GM19099 (cell line): ENCODE measurements around the gene FRMD4A.

Experiments used
- POLR2A ChIP-seq: IDR thresholded peaks from 3 replicates; pipeline ENCODE4 v1.6.1; 2011; ENCODE audit warnings: low read depth; ENCODE audit not compliant: insufficient read length; ENCODE audit errors: extremely low read depth

FRMD4A gene

DNA sequence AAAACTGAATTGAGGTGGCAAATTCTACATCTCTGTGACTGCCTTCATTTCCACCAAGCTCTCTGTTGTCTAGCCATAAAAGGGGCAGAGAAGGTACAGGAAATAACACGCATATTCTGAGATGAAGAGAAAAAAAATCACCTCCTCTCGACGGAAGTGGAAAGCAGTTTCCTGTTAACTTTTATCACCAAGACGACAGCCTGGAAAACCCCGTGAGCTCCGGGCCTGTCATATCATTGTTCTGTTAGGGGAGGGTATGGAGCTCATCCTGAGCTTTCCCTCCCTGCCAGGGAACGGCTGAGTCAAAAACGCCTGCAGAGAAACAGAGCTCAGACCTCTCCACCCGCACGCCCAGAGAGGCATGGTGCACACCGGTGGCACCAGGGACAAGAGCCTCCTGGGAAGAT lies 543.7 kb downstream of the FRMD4A start:
- TF ChIP-seq POLR2A, result peak; percentile 55

DNA sequence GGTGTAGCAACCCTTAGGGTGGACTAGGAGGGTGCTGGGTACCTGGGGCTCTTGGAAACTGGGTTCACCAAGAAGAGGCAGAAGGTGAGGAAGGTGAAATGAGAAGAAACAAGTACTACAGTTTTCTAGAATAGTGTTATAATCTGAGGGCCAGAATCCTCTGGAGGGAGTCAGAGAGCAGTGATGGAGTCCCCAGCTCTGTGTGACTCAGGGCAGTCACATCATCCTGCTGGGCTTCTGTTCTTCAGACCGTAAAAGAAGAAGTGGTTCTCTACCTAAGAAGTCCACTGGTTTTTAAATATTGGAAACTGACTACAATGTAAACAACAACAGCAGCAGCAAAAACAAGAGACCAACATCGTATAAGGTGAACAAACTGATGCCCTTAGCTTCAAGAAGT lies 546.7 kb downstream of the FRMD4A start:
- no peak for TF ChIP-seq POLR2A

DNA sequence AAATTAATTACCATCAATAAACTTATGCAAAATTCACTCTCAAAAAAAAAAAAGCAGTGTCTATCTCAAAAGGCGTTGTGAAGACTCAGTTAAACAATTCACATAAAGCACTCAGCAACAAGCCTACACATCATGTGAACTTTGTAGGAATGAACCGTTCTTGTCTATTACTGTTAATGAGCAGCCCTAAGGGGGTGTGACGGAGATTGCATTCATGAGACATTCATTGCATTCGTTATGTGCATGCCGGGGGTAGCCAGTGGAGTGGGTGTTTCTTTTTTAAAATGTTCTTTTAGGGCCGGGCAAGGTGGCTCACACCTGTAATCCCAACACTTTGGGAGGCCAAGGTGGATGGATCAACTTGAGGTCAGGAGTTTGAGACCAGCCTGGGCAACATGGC lies 551.0 kb downstream of the FRMD4A start:
- no peak for TF ChIP-seq POLR2A

DNA sequence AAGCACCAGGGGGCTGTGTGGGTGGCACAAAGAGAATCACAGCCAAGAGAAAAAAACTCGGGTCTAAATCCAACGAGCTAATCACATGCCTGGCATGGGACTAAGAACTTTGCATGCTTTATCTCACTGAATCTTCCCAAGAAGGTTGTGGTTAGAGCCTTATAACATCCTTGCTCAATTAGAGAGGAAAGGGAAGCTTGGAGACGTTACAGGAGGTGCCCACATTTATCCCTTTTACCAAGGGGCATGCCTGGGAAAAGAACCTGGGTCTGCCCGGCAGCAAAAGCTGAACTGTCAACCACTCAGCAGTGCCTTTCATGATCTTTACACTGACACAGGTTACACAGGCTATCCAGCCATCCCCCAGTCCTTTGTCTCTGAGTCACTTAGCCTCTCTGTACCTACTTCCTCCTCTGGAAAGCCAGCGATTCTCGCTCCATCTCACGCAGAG lies 553.8 kb downstream of the FRMD4A start:
- TF ChIP-seq POLR2A, result no peak

DNA sequence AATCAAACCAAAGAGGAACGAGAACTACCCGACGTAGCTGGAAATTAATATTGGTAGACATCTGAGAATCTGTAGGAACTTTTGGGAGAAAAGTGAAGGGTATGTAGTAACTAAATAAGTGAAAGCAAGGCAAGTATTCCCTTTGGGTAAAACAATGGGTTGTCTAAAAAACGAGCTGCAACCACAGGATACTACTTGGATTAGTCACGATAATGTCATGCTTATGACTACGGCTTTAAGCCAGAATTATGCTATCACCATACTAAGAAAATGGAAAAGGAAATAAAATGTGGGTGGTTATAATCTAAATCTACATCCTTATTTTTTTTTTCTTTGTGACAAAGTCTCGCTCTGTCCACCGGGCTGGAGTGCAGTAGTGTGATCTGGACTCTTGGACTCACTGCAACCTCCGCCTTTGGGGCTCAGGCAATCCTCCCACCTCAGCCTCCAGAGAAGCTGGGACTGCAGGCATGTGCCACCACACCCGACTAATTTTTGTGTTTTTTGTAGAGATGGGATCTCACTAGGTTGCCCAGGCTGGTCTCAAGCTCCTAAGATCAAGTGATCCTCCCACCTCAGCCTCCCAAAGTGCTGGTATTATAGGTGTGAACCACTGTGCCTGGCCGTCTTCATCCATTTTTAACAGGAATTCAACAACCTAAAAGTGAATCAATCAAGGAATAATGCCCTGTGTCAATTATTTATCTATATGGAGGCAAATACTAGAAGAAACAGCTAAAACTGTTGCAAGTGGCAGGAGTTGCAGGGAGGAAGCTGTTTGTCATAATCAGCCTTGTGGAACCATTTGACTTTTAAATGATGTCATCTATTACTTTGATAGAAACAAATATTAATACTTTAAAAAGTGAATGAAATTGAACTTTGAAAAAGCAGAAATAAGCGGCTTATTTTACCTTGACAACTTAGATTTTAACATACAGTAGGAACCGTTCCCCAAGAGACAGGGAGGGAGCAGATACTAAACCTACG lies 554.6 kb downstream of the FRMD4A start:
- TF ChIP-seq POLR2A, result no peak

DNA sequence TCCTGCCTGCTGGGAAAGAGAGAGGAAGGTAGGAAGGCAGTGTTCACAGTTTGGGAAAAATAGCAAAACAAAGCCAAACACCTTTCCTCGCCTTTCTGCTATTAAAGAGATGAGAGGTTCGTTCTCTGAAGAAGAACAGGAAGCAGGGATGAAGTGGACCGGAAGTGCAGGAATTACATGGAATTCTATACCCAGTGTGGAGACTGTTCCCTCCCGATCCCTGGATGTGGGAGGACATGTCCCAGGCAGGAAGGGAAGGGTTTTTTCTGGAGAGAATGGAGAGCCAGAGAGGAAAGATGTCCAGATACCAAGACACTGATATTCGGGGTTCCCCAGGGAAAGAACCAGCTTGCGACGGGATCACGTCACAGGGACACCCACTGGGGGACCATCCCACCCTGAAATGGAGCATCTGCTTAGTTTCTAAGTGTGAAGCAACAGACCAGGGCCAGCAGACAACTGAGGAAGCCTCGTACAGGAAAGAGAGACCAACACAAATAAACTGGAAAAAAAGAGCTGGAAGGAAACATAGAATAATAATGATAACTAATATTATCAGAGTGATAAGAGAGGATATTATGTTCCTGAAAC lies 556.3 kb downstream of the FRMD4A start:
- no peak for TF ChIP-seq POLR2A

DNA sequence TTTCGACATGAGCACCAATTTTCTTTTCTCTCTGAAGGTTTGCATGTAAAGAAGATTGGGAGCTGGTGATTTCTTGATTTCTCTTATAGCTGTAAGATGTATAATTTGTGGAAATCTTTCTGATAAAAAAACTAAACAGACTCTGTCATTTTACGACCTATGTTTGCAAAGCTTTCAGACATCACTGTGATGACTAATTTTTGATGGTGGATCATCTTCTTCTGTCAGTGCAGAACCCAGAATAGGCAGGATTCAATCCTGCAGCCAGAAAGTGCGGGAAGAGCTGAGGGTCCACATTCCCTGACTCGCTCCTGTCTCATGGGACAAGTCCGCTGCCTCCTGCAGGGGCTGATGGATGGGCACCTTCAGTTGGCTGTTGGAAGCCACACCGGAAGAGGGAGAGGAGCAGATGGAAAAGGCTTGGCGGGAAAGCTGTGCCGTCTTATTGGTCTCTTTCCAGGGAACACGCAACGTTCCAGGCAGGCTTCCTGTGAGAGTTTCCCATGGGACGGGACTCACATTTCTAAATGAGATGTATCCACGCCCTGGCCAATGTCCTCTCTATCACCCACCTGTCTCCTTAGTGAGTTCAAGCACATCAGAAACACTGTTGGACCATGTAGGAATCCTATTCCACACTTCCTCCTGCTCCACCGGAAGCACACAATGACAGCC lies 557.1 kb downstream of the FRMD4A start:
- TF ChIP-seq POLR2A, result no peak

DNA sequence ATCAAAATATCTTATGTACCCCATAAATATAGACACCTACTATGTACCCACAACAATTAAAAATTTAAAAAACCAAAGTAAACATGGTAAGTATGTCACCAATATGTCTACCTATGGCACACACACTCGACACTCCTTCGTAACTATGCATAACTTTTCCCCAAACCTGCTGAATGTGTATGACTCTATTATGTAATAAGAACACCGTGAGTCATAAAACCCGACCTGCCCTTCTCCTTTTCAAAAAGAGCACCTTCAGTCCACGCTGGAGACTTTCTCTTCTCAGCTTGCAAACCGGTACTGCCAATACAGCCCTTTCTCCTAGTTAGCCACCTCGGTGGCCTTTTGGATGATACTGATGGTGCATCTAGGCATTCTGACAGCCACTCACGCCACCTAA lies 557.7 kb downstream of the FRMD4A start:
- TF ChIP-seq POLR2A, result no peak

DNA sequence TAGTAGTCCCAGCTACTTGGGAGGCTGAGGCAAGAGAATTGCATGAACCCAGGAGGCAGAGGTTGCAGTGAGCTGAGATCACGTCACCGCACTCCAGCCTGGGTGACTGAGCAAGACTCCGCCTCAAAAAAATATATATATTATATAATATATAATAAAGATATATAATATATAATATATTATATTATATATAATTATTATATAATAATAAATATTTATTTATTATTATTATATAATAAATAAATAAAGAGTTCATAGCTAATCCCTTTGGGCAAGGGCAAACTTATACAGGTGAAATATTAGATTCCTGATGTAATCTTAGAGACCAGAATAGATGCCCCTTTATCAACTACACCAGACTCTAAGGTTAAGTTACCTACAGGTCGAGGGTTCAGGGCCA lies 558.7 kb downstream of the FRMD4A start:
- TF ChIP-seq POLR2A, result no peak

DNA sequence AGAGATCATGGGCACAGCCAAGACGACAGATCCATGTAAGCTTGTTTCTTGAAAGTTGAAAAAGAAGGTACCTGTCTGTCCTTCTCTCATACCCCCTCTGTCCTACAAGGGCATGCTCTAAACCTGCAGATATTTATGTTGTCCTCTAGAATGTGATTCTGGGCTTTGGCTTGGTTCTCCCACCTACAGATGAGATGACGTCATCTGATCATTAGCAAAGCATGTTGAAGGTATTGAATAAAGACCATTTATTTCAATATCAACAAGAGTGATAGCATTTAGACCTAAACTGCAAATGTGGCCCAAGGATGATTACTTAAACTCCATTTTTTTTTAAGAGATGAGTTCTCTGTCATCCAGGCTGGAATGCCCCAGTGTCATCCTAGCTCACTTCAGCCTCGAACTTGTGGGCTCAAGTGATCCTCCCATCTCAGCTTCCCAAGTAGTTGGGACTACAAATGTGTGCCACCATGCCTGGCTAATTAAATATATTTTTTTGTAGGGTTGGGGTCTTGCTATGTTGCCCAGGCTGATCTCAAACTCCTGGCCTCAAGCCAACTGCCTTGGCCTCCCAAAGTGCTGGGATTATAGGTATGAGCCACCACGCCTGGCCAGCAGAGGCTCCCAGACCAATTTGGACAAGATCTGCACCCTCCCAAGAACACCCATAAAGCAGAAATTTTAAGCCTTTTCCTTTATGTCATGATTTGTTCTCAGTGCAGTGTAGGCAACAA lies 559.8 kb downstream of the FRMD4A start:
- TF ChIP-seq POLR2A, result no peak

DNA sequence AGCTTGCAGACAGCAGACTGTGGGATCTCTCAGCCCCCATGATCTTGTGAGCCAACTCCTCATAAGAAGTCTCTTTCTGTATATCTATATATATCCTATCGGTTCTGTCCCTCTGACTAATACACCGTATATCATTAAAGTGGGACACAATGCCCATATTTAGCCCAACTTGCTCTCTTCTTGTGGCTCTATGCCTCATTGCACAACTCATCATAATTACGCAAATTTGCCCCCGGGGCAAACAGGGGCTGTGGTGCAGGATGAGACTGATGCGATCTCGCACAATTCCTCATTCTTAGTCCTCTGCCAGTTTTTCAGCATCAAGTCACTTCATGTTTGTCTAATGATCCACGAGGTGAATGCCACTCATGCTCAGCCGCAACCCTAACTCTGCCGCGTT lies 560.8 kb downstream of the FRMD4A start:
- no peak for TF ChIP-seq POLR2A

DNA sequence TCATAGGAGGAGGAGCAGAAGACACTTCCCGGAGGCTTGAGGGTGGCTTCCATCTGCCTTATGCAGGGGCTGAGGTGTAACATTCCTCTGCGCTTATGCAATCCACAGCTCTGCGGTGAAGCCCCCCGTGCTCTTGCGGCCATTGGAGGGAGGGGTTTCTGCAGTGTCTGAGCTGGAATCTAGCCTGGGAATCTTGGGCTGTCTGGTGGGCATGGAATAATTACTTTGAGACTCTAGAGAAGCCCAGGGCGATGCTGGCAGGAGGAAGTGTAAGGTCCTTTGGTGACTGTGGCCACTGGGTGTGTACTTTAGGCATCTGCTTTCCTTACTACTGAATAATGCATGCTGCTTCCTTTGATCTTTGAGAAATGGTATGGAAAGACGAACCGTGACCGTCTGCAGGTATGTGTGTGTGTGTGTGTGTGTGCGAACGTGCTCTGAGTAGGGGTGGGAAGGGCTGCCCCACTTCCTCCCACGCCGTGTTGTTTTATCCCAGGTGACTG lies 563.0 kb downstream of the FRMD4A start:
- no peak for TF ChIP-seq POLR2A

DNA sequence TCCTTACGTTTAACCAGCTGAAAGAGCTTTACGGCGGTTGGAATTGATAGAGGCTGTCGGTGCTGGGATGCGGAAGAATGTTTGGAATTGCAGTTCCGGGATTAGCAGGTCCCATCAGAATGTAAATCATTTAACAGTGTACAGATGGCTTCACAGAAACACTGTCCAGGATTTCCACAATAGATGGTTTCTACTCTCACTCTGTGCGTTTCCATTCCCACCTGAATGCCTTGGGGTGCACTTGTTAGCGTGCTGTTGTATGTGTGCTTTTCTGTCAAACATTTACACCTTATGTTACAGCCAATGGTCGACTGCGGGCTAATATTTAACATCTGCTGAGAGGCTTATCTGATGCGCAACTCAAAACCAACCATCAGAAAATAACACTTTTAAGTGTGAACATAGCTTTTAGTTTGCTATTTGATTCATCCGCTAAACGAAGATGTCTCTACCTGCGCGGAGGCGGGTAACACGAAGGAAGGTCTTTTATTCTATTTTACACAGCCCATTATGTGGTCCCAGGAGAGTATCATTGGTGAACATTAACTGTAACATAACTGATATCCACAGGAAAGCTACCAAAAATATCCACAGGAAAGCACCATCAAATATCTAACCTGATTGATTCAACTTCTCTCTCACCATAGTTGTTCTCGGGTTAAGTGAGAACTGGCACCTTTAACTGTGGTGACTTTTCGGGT lies 564.9 kb downstream of the FRMD4A start:
- TF ChIP-seq POLR2A, result no peak

DNA sequence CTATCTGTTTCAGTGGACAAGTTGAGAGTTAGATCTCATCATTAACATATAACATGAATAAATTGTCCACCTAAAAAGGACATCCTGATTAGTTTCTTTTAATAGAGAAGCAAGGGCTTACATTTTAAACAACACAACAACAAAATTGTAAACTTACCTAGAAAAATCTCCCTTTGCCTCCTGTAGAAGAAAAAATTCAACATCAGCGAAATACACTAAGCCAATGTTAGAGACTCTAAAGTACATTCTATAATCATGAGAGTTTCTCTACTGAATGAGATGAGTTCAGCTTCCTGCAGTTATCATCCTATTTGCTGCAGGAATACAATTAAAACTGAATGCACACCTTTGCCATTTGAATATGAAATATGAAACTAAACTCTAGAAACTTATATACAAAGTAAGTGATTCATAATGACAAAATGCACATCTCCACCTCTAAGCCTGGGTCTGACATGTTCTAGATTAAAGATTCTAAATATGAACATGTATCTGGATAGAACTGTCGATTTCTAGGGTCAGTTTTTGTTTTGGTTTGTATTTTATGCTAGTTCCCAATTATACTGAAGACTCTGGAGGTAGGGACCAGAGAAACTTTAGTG lies 569.1 kb downstream of the FRMD4A start:
- no peak for TF ChIP-seq POLR2A

DNA sequence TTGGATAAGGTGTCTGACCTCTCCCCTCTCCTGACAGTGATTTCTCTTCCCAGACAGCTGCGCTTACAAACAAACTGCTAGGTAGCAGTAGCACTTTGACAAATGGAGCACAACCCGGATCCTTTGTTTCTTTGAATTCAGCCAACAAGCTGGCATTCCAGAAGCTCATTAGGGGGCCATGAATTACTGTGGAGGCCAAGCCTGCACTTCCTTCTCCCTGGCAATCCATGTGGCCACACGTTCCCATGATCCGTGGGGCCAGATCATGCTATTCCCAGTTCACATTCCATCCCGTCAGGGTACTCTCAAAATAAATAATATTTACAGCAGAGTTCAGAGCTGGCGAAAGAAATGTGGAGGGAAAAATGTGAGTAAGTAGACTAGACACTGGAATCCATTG lies 571.6 kb downstream of the FRMD4A start:
- no peak for TF ChIP-seq POLR2A

DNA sequence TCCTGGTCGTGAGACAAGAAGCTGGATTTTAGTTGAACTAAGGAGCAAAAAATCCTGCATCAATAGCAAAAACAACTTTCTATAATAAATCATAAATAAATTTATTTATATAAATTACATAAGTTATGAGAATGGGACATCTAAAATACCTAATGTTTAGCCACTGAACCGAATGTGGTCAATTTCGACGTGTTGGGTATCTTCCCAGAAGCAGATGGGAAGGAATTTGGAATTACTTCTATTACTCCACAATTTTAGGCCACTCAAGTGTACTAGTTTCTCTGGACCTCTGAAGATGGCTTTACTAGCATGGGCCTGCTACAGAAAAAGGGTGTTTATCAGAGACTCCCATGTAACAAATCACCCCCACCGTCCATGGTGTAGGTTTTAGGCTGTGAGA lies 572.0 kb downstream of the FRMD4A start:
- no peak for TF ChIP-seq POLR2A
